SK-N-SH treated with all-trans-retinoic acid at 6 μM for 48 hours (cell line): ENCODE results near the gene LEMD3.

Experiments used
- ATAC-seq: fragments of 200-7000 bp; cut with Tn5 transposase; 3 replicates; pipeline ENCODE4 v1.9.1; 2020; ENCODE audit warnings: mild to moderate bottlenecking, moderate library complexity
- ARNTL ChIP-seq: fragments of 450-650 bp; formaldehyde crosslinking; IDR thresholded peaks from 2 replicates; pipeline ENCODE4 v1.5.0; 2020; ENCODE audit warnings: low read depth, mild to moderate bottlenecking, moderate library complexity, borderline replicate concordance
- BACH2 ChIP-seq: fragments of 250-450 bp; sonication (Bioruptor Pico); IDR thresholded peaks from 2 replicates; pipeline ENCODE4 v1.9.0; 2021; ENCODE audit warnings: mild to moderate bottlenecking, borderline replicate concordance
- CSRNP3 ChIP-seq: fragments of 250-450 bp; sonication (Bioruptor Pico); IDR thresholded peaks from 2 replicates; pipeline ENCODE4 v1.5.1; 2021; ENCODE audit warnings: mild to moderate bottlenecking, moderate library complexity
- ESRRG ChIP-seq: fragments of 250-450 bp; sonication (Bioruptor Pico); IDR thresholded peaks from 2 replicates; pipeline ENCODE4 v1.6.1; 2021; ENCODE audit warnings: mild to moderate bottlenecking
- GLIS3 ChIP-seq: fragments of 250-450 bp; sonication (Bioruptor Pico); IDR thresholded peaks from 2 replicates; pipeline ENCODE4 v1.5.0; 2020; ENCODE audit warnings: mild to moderate bottlenecking, moderate library complexity
- ISL1 ChIP-seq: fragments of 250-450 bp; sonication (Bioruptor Pico); IDR thresholded peaks from 2 replicates; pipeline ENCODE4 v2.1.2; 2022; ENCODE audit warnings: mild to moderate bottlenecking, moderate library complexity
- OSR1 ChIP-seq: fragments of 250-450 bp; sonication (Bioruptor Pico); IDR thresholded peaks from 2 replicates; pipeline ENCODE4 v1.8.0; 2022; ENCODE audit warnings: moderate library complexity, mild to moderate bottlenecking, inconsistent platforms
- POU6F1 ChIP-seq: fragments of 250-450 bp; sonication (Bioruptor Pico); IDR thresholded peaks from 2 replicates; pipeline ENCODE4 v1.8.0; 2021; ENCODE audit warnings: low read depth, mild to moderate bottlenecking, moderate library complexity, borderline replicate concordance
- PPARA ChIP-seq: fragments of 250-450 bp; sonication (Bioruptor Pico); IDR thresholded peaks from 2 replicates; pipeline ENCODE4 v1.5.0; 2020; ENCODE audit warnings: mild to moderate bottlenecking, borderline replicate concordance
- RARB ChIP-seq: fragments of 250-450 bp; sonication (Bioruptor Pico); IDR thresholded peaks from 2 replicates; pipeline ENCODE4 v1.8.0; 2021; ENCODE audit warnings: mild to moderate bottlenecking, moderate library complexity
- SNAI2 ChIP-seq: fragments of 250-450 bp; sonication (Bioruptor Pico); IDR thresholded peaks from 2 replicates; pipeline ENCODE4 v1.5.0; 2020; ENCODE audit warnings: mild to moderate bottlenecking, moderate library complexity
- TCF4 ChIP-seq: fragments of 250-450 bp; sonication (Bioruptor Pico); IDR thresholded peaks from 2 replicates; pipeline ENCODE4 v1.8.0; 2021; ENCODE audit warnings: mild to moderate bottlenecking, moderate library complexity, borderline replicate concordance
- TOX ChIP-seq: fragments of 250-450 bp; sonication (Bioruptor Pico); IDR thresholded peaks from 2 replicates; pipeline ENCODE4 v1.8.0; 2021; ENCODE audit warnings: mild to moderate bottlenecking, moderate library complexity, borderline replicate concordance
- TSHZ2 ChIP-seq: fragments of 250-450 bp; sonication (Bioruptor Pico); IDR thresholded peaks from 2 replicates; pipeline ENCODE4 v1.5.0; 2020; ENCODE audit warnings: mild to moderate bottlenecking, moderate library complexity
- ZC3H10 ChIP-seq: fragments of 250-450 bp; sonication (Bioruptor Pico); IDR thresholded peaks from 2 replicates; pipeline ENCODE4 v1.5.1; 2021; ENCODE audit warnings: mild to moderate bottlenecking, moderate library complexity
- ZFP3 ChIP-seq: fragments of 250-450 bp; sonication (Bioruptor Pico); IDR thresholded peaks from 2 replicates; pipeline ENCODE4 v1.5.0; 2020; ENCODE audit warnings: mild to moderate bottlenecking, moderate library complexity
- ZFP30 ChIP-seq: fragments of 450-650 bp; formaldehyde crosslinking; IDR thresholded peaks from 2 replicates; pipeline ENCODE4 v1.5.0; 2022; ENCODE audit warnings: mild to moderate bottlenecking, moderate library complexity
- ZNF565 ChIP-seq: fragments of 450-650 bp; formaldehyde crosslinking; conservative IDR thresholded peaks from 2 replicates; pipeline ENCODE4 v1.5.0; 2020; ENCODE audit warnings: low read depth, mild to moderate bottlenecking, moderate library complexity
- ZNF70 ChIP-seq: fragments of 450-650 bp; formaldehyde crosslinking; IDR thresholded peaks from 2 replicates; pipeline ENCODE4 v1.5.0; 2020; ENCODE audit warnings: mild to moderate bottlenecking, moderate library complexity
- ZNF8 ChIP-seq: fragments of 450-650 bp; formaldehyde crosslinking; IDR thresholded peaks from 2 replicates; pipeline ENCODE4 v1.5.0; 2020; ENCODE audit warnings: mild to moderate bottlenecking, moderate library complexity

LEMD3 gene

GRCh38 chr12:65248656-65249633 is 79.6 kb downstream of the LEMD3 start (continued):
- no peak for TF ChIP-seq ZNF70 (CRISPR knock-in tag)

GRCh38 chr12:65252515-65252914 is 83.1 kb downstream of the LEMD3 start:
- ATAC-seq, result no peak
- TF ChIP-seq TSHZ2 (no peak), CSRNP3 (CRISPR knock-in tag) (no peak), ESRRG (CRISPR knock-in tag) (no peak), SNAI2 (CRISPR knock-in tag) (no peak), ZC3H10 (CRISPR knock-in tag) (no peak), RARB (CRISPR knock-in tag) (no peak), GLIS3 (CRISPR knock-in tag) (no peak), ZFP30 (CRISPR knock-in tag) (no peak), BACH2 (CRISPR knock-in tag) (no peak), OSR1 (no peak), ISL1 (no peak), ZFP3 (CRISPR knock-in tag) (no peak), TCF4 (CRISPR knock-in tag) (no peak), ARNTL (CRISPR knock-in tag) (no peak), ZNF8 (CRISPR knock-in tag) (no peak), TOX (CRISPR knock-in tag) (no peak), ZNF70 (CRISPR knock-in tag) (no peak), PPARA (no peak), POU6F1 (CRISPR knock-in tag) (no peak), ZNF565 (CRISPR knock-in tag) (no peak)

GRCh38 chr12:65257986-65258385 is 88.6 kb downstream of the LEMD3 start:
- no peak for TF ChIP-seq ZNF8 (CRISPR knock-in tag)
- no peak for TF ChIP-seq ZFP30 (CRISPR knock-in tag)
- no peak for TF ChIP-seq GLIS3 (CRISPR knock-in tag)
- no peak for TF ChIP-seq OSR1
- TF ChIP-seq BACH2 (CRISPR knock-in tag), result no peak
- no peak for TF ChIP-seq CSRNP3 (CRISPR knock-in tag)
- TF ChIP-seq PPARA, result no peak
- TF ChIP-seq RARB (CRISPR knock-in tag), result no peak
- TF ChIP-seq ZFP3 (CRISPR knock-in tag), result no peak
- TF ChIP-seq ESRRG (CRISPR knock-in tag), result no peak
- TF ChIP-seq POU6F1 (CRISPR knock-in tag), result no peak
- TF ChIP-seq, all 23 proteins: peak for 0
- ATAC-seq, result no peak
